ENCODE results near the gene ZNF516.

DNA sequence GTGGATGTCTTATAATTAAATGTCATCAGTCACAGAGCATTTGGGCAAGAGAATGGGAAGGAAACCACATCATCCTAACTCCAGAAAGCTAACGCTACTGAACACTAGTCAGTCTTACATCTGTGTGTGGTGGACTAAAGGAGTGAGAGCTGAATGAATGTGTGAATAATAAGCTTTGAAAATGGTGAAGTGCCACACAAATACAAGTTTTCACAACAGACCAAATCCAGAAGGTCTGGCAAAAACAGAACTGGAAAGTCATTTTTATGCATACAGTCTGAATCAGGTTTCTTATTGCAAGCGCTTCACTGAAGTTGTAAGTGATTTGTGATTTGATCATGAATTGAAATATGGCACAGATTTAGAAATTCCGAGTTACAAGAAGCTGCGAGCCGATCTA is 175.7 kb downstream of the ZNF516 start:
- TF ChIP-seq, protein P1, sequence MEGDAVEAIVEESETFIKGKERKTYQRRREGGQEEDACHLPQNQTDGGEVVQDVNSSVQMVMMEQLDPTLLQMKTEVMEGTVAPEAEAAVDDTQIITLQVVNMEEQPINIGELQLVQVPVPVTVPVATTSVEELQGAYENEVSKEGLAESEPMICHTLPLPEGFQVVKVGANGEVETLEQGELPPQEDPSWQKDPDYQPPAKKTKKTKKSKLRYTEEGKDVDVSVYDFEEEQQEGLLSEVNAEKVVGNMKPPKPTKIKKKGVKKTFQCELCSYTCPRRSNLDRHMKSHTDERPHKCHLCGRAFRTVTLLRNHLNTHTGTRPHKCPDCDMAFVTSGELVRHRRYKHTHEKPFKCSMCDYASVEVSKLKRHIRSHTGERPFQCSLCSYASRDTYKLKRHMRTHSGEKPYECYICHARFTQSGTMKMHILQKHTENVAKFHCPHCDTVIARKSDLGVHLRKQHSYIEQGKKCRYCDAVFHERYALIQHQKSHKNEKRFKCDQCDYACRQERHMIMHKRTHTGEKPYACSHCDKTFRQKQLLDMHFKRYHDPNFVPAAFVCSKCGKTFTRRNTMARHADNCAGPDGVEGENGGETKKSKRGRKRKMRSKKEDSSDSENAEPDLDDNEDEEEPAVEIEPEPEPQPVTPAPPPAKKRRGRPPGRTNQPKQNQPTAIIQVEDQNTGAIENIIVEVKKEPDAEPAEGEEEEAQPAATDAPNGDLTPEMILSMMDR (IDR thresholded peaks at IDR 0.05; ENCODE audit: borderline replicate concordance, extremely low read depth, low read length, poor library complexity, severe bottlenecking): no peak
- no peak for TF ChIP-seq EZH2 (IDR thresholded peaks at IDR 0.05; ENCODE audit: borderline replicate concordance, low read depth, low read length, severe bottlenecking)
